NCI-H748 (cell line): ENCODE data around the gene RASSF3.
"Not testable (repeated sequence)": the region's sequence is repeated elsewhere in the genome, so short reads cannot be mapped to it uniquely, and the experiment has no call there.

Experiments used
- DNase-seq: peaks from one replicate; lab custom pipeline; 2025; ENCODE audit not compliant: unreplicated experiment; lab: John Stamatoyannopoulos, UW

Gene RASSF3

GRCh38 chr12:64610079-64610659 lies at the start of gene RASSF3:
RASSF3 (plus strand) TSS chr12:64610495; CDS start chr12:64610633, 138 bp downstream.
- peak; percentile 81 for DNase-seq

DNA sequence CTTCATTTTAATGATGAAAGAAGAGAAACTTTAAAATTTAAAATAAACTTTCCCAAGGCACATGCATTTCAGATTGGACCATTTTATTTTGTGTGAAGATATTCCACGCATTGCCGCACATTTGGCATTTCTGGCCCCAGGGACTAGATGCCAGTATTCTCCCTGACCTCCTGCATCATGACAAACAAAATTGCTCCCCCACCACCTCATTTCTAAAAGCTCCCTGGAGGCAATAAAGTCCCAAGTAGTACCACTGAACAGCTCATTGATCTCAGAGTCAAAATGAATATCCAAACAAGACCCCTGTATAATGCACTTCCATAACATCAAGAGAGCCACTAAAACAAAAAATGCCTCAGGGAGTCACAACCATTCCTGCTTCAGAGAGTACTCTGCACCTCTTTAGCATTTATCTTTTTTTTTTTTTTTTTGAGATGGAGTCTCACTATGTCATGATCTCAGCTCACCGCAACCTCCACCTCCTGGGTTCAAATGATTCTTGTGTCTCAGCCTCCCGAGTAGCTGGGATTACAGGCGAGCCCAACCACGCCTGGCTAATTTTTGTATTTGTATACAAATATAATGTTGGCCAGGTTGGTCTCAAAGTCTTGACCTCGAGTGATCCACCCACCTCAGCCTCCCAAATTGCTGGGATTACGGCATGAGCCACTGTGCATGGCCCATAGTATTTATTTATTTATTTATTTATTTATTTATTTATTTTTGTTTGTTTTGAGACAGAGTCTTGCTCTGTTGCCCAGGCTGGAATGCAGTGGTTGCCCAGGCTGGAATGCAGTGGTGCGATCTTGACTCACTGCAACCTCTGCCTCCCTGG lies 48.8 kb upstream of the RASSF3 start:
- DNase-seq, result no peak

DNA sequence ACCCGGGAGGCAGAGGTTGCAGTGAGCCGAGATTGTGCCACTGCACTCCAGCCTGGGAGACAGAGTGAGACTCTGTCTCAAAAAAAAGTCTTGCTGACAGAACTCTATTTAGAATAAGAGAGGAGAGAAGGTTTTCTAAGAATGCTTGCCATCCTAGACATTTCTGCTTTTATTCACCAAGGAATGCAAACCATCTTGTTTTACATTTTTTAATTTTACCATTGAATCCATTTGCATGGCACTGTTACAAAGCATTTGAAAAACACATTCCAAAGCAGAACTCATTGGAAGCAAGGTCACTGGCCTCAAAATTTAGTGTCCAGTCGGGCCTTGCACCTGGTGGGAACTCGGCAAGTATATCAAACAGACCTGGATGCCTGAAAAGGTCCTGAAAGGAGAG lies 44.2 kb upstream of the RASSF3 start:
- no peak for DNase-seq

DNA sequence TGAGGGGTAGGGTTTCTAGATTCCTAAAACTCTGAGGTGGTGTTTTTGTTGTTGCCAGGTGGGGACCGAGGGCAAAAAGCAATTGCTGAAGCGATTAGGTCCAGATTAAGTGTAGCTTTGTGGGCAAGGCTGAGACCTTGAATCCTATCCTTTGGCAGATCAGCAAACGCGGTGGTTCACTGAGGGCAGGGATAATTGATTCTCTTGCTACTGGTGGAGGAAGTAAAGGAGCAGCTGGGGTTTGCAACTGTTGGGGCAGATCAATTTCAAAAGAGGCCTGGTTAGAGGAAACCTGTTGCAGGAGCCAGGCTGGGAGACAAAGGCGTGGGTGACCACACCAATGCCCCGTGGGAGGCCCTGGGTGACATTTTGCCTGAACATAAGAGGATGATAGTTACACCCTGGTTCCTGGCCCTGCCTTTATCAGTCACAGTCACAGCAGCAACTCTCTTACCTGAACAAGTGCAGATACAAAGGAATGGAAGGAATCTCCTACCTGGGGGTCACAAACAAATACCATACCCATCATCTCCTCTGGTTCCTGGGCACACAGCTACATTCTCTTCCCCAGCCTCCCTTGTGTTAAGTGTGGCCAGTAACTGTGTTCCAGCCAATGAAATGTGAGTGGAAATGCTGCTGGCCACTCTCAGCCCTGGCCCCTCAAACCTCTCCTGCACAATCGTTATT lies 43.3 kb upstream of the RASSF3 start:
- peak; percentile 27 for DNase-seq

DNA sequence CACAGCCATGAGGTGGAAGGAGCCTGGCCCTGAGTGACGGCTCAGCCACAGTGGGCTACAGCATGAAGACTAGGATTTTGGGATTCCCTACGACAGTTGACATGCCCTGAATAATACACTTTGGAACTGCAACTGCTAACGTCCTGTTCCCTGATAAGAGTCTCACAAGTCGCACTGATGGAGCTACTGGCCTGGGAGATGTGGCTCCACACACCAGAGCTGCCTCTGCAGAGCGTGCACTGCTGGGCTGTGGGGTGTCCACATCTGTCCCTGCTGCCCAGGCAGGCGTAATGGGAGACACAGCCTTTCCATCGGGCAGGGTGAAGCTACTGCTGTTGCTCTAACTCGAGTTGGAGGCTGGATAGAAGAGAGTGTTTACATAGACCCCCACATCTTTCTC lies 42.7 kb upstream of the RASSF3 start:
- DNase-seq, result no peak

- DNase-seq, result peak; percentile 35
Measured at GRCh38 chr12:64568298-64568697, 42.0 kb upstream of the RASSF3 start.

DNA sequence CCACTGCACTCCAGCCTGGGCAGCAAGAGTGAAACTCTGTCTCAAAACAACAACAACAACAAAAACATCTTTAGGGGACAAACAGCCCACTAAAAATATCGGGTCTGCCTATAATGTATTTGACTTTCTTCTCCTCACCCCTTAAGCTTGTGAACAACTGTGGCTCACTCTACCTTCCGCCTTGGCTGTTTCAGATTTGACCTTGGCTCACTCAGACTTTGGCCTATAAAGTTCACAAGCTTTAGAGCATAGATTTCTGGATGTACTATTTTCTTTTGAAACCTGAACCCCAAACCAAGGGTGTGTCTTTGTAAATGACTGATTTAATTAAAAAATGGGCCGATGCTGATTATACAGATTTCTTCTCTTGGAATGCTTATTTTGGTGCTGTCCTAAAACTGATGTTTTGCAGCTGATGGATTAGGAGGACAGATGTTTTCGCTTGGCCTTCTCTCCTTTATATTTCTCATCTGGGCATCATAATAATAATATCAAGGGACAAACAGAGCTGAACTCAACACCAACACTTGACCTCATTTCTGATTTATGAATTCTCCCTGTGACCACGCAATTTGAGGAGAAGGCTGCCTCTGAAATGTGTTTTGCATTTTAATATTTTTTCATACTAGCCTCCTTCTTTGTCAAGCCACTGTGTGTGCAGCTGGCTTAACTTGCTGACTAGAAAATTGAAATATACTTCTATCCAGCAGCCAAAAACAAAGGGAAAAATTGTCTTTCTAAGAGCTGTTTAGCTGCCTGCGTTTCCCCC lies 40.2 kb upstream of the RASSF3 start:
- DNase-seq, result no peak

GRCh38 chr12:64571411-64571810 lies 38.9 kb upstream of the RASSF3 start:
- no peak for DNase-seq

- no peak for DNase-seq
Measured at GRCh38 chr12:64572241-64572640, 38.1 kb upstream of the RASSF3 start.

DNA sequence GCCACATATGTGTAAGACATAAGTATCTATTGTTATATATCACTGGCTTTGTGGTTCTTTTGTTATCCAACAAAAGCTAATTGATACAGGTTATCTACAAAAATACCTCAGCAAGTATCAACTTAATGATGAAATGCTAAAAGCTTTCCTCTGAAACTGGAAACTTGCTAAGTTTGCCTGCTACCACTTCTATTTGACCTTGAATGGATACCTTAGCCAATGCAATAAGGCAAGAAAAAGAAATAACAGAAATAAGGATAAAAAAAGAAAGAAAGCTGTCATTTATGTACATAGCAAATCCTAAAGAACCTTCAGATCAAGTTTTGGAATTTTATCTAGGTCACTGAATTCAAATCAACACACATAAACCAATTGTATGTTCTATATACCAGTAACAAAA lies 35.5 kb upstream of the RASSF3 start:
- no peak for DNase-seq

GRCh38 chr12:64577046-64577445 lies 33.2 kb upstream of the RASSF3 start:
- no peak for DNase-seq

GRCh38 chr12:64578566-64578965 lies 31.7 kb upstream of the RASSF3 start:
- no peak for DNase-seq

GRCh38 chr12:64580681-64581080 lies 29.6 kb upstream of the RASSF3 start:
- no peak for DNase-seq

DNA sequence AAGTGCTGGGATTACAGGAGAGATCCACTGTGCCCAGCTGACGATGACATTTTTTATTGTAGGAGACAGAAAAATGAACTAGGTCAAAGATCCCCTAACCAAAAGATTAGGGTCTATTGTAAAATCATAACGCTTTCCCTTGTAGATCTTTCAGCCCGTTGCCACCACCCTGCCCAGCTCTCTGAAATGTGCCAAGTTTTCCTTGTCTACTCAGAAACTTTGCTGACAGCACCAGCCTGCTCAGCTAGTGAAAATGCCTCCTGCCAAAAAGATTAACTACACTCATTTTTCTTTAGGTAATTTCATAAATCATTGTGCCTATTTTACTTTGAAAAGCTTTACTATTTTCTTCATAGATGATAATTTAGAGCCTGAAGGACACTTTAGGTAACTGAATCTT lies 28.2 kb upstream of the RASSF3 start:
- no peak for DNase-seq

GRCh38 chr12:64582862-64583261 lies 27.4 kb upstream of the RASSF3 start:
- DNase-seq, result no peak

- not testable (repeated sequence) for DNase-seq
Measured at GRCh38 chr12:64583395-64583770, 26.9 kb upstream of the RASSF3 start.

DNA sequence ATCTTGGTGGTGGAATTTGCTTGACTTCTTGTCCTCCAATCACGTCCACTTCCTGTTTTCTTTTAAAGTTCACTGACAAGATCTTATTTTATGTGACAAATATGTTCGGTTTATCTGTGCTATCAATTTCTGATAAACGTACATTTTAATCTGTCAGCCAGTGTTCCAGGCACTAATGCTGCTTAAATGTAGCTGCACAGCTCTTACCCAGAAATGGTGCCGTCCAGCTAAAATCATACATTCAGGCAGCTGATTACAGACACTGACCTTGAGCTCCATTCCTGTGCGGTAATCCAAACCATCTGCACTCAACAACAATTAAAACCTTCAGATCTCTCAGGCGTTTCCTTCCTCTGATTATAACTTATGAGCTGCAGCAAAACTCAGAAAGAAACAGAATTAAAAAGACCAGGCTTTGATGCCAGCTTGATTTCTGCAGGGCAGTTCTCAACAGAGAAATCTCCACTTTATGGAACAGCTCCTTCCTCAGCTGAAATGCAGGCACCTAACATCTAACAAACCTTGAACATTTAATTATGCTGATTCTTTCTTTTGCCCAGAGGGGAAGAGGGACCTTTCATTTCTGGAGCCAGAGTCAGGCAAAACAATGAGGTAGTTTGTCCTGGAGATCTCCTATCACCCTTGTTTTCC lies 26.4 kb upstream of the RASSF3 start:
- no peak for DNase-seq

- no peak for DNase-seq
Measured at GRCh38 chr12:64585104-64585503, 25.2 kb upstream of the RASSF3 start.

- DNase-seq, result no peak
Measured at GRCh38 chr12:64587447-64587846, 22.8 kb upstream of the RASSF3 start.

GRCh38 chr12:64590183-64590582 lies 20.1 kb upstream of the RASSF3 start:
- DNase-seq, result no peak
